Osteoblast (primary cell): ENCODE data around the gene ZNF740. TPM values are rescaled to one million over a fixed set of nuclear protein-coding genes. Genes with fewer than 3 reads are reported as not detected.

ENCODE experiments used
- DNase-seq: peaks from one replicate; pipeline ENCODE4 v3.0.0; 2011; ENCODE audit warnings: low spot score, mixed read lengths; ENCODE audit not compliant: insufficient read length; ENCODE audit errors: missing footprints
- H2AFZ ChIP-seq: 2 replicates; pipeline ENCODE4 v1.6.0; 2011; ENCODE audit warnings: mild to moderate bottlenecking, low read length
- H3K27ac ChIP-seq: 2 replicates; pipeline ENCODE4 v1.5.1; 2011; ENCODE audit warnings: mild to moderate bottlenecking, low read depth, low read length, moderate library complexity
- H3K27me3 ChIP-seq: 2 replicates; pipeline ENCODE4 v1.6.0; 2012; ENCODE audit warnings: mild to moderate bottlenecking, control low read depth, inconsistent platforms, low read length, moderate library complexity; ENCODE audit not compliant: insufficient read depth
- H3K36me3 ChIP-seq: 2 replicates; pipeline ENCODE4 v1.5.1; 2011; ENCODE audit warnings: mild to moderate bottlenecking, low read length, control low read depth, moderate library complexity; ENCODE audit not compliant: insufficient read depth
- H3K4me1 ChIP-seq: 2 replicates; pipeline ENCODE4 v1.5.1; 2011; ENCODE audit warnings: mild to moderate bottlenecking, low read length, control low read depth, moderate library complexity; ENCODE audit not compliant: insufficient read depth
- H3K4me2 ChIP-seq: 2 replicates; pipeline ENCODE4 v1.6.0; 2011; ENCODE audit warnings: mild to moderate bottlenecking, low read length; ENCODE audit not compliant: insufficient read depth
- H3K4me3 ChIP-seq: fragments of 200-600 bp; sonication (generic); 3 replicates; pipeline ENCODE4 v1.5.1; 2012; ENCODE audit warnings: mild to moderate bottlenecking, low read length, inconsistent platforms; ENCODE audit not compliant: insufficient read depth
- H3K79me2 ChIP-seq: 2 replicates; pipeline ENCODE4 v1.6.0; 2012; ENCODE audit warnings: mild to moderate bottlenecking, low read length, control low read depth, inconsistent platforms; ENCODE audit not compliant: insufficient read depth
- H3K9me3 ChIP-seq: 2 replicates; pipeline ENCODE4 v1.5.1; 2011; ENCODE audit warnings: low read depth, low read length, control low read depth
- H4K20me1 ChIP-seq: 2 replicates; pipeline ENCODE4 v1.6.0; 2012; ENCODE audit warnings: mild to moderate bottlenecking, low read length, control low read depth; ENCODE audit not compliant: insufficient read depth
- CTCF ChIP-seq: IDR thresholded peaks from 2 replicates; pipeline ENCODE4 v1.5.1; 2011; ENCODE audit warnings: mild to moderate bottlenecking, low read depth, low read length, moderate library complexity; ENCODE audit errors: extremely low read depth
- small RNA-seq: library from RNA; depleted of rRNA; stranded (forward); fragments of <200 nt; gene quantifications from one replicate; pipeline ENCODE3, GENCODE V24; 2012
- total RNA-seq: library from RNA; depleted of rRNA; stranded (reverse); fragments of >200 nt; gene quantifications from 2 replicates; pipeline ENCODE4 v1.2.3, GENCODE V29; 2012

Gene ZNF740
- total RNA-seq, 1 donor = 19.5 TPM

GRCh38 chr12:53241623-53242412 is 61.3 kb downstream of the ZNF740 start:
- no peaks in the 10 kb centered on the region for H3K4me1 ChIP-seq
- H3K9me3 ChIP-seq = no peaks in the 10 kb centered on the region
- peaks cover 40% of the 10 kb centered on the region for H3K27me3 ChIP-seq
- no peaks in the 10 kb centered on the region for H4K20me1 ChIP-seq
- no peak for TF ChIP-seq CTCF
- no peak overlapping the region for H2AFZ ChIP-seq
- peak; percentile 58 for DNase-seq
- no peak overlapping the region for H3K4me3 ChIP-seq
- no peak overlapping the region for H3K4me2 ChIP-seq
- no peaks in the 10 kb centered on the region for H3K79me2 ChIP-seq
- no peaks in the 10 kb centered on the region for H3K36me3 ChIP-seq
- no peak overlapping the region for H3K27ac ChIP-seq

GRCh38 chr12:53244337-53244736 is 63.8 kb downstream of the ZNF740 start:
- no peak for TF ChIP-seq CTCF
- Histone ChIP-seq H3K4me2 (no peak overlapping the region), H3K4me3 (no peak overlapping the region), H3K27me3 (peaks cover 37% of the 10 kb centered on the region), H3K4me1 (no peaks in the 10 kb centered on the region), H3K36me3 (no peaks in the 10 kb centered on the region), H2AFZ (no peak overlapping the region), H3K9me3 (no peaks in the 10 kb centered on the region), H3K79me2 (no peaks in the 10 kb centered on the region), H4K20me1 (no peaks in the 10 kb centered on the region), H3K27ac (no peak overlapping the region)
- peak; percentile 8 for DNase-seq

Small RNA genes lying within 50 kb of the gene (small RNA-seq; reads per million reads assigned to genes)
- gene HIGD1AP1 = not detected
- gene RNU6-333P = not detected

Other genes starting within 250 kb of the ZNF740 start
- 22.4 and 61.9 TPM in 2 replicates for gene KRT18, start 231.6 kb upstream of the ZNF740 start, total RNA-seq
- gene EIF4B, start 174.3 kb upstream of the ZNF740 start, total RNA-seq = 1,135 and 1,332 TPM in 2 replicates
- 72.0 and 76.0 TPM in 2 replicates for gene TNS2, start 130.7 kb upstream of the ZNF740 start, total RNA-seq
- gene SPRYD3, start 101.3 kb upstream of the ZNF740 start, total RNA-seq = 25.6 and 26.8 TPM in 2 replicates
- 431 and 577 TPM in 2 replicates for gene IGFBP6, start 83.1 kb upstream of the ZNF740 start, total RNA-seq
- gene SOAT2, start 77.2 kb upstream of the ZNF740 start, total RNA-seq = not detected in 2 replicates
- 9.1 and 9.4 TPM in 2 replicates for gene CSAD, start 203 bp downstream of the ZNF740 start, total RNA-seq
- gene ITGB7, start 26.5 kb downstream of the ZNF740 start, total RNA-seq = 0.88 and 1.1 TPM in 2 replicates
- 46.6 and 49.9 TPM in 2 replicates for gene RARG, start 51.5 kb downstream of the ZNF740 start, total RNA-seq
- gene ESPL1, start 87.6 kb downstream of the ZNF740 start, total RNA-seq = 0.72 and 1.8 TPM in 2 replicates
- gene PFDN5, start 114.8 kb downstream of the ZNF740 start, total RNA-seq = 323 and 324 TPM in 2 replicates
- 32.9 and 34.2 TPM in 2 replicates for gene MYG1, start 119.0 kb downstream of the ZNF740 start, total RNA-seq
- 37.4 and 39.8 TPM in 2 replicates for gene AAAS, start 140.9 kb downstream of the ZNF740 start, total RNA-seq
- not detected in 2 replicates for gene SP7, start 155.6 kb downstream of the ZNF740 start, total RNA-seq
- gene SP1, start 199.5 kb downstream of the ZNF740 start, total RNA-seq = 50.3 and 56.0 TPM in 2 replicates
- gene AMHR2, start 243.1 kb downstream of the ZNF740 start, total RNA-seq = not detected in 2 replicates